IMR-90 (cell line): Measurements from ENCODE around the gene MEGF9. TPM values are rescaled to one million over a fixed set of nuclear protein-coding genes. Genes with fewer than 3 reads are reported as not detected.

Experiments used
- ATAC-seq: fragments of 200-7000 bp; cut with Tn5 transposase; 2 replicates; pipeline ENCODE4 v1.9.1; 2020; ENCODE audit warnings: low read depth, mild to moderate bottlenecking, moderate library complexity
- BruUV-seq: library from RNA; stranded (reverse); fragments of 400-500 nt; replicated peaks from 2 replicates; lab custom pipeline; 2021; lab: Mats Ljungman, UMichigan
- CTCF ChIA-PET: fragments of 300-600 bp; formaldehyde crosslinking; extraction: SDS; loops from one replicate; lab custom pipeline; 2021; ENCODE audit warnings: antibody characterized with exemption; lab: Yijun Ruan, JAX
- POLR2A ChIA-PET: fragments of 300-600 bp; sonication (Branson Sonifier 250); formaldehyde crosslinking; loops from one replicate; lab custom pipeline; 2022; ENCODE audit warnings: antibody characterized with exemption; ENCODE audit not compliant: unreplicated experiment; lab: Charles Lee
- DNase-seq: peaks from one replicate; pipeline ENCODE4 v3.0.0; 2013
- H2AFZ ChIP-seq: replicated peaks from 2 replicates; pipeline ENCODE3; 2013; ENCODE audit warnings: low read length, mild to moderate bottlenecking; ENCODE audit not compliant: poor library complexity
- H2AK5ac ChIP-seq: 2 replicates; pipeline ENCODE4 v1.6.1; 2013; ENCODE audit warnings: low read depth, low read length, inconsistent platforms
- H2AK9ac ChIP-seq: replicated peaks from 2 replicates; pipeline ENCODE3; 2013; ENCODE audit warnings: mild to moderate bottlenecking, low read depth, low read length, moderate library complexity; ENCODE audit not compliant: poor library complexity
- H2BK120ac ChIP-seq: 2 replicates; pipeline ENCODE4 v1.6.1; 2013; ENCODE audit warnings: low read depth, low read length, inconsistent platforms
- H2BK15ac ChIP-seq: 3 replicates; pipeline ENCODE4 v1.6.1; 2013; ENCODE audit warnings: low read depth, low read length, inconsistent platforms
- H2BK20ac ChIP-seq: 2 replicates; pipeline ENCODE4 v1.6.1; 2013; ENCODE audit warnings: low read depth, mild to moderate bottlenecking, inconsistent platforms, low read length, moderate library complexity
- H2BK5ac ChIP-seq: 2 replicates; pipeline ENCODE4 v1.6.1; 2013; ENCODE audit warnings: mild to moderate bottlenecking, low read depth, low read length, inconsistent platforms; ENCODE audit not compliant: poor library complexity, severe bottlenecking
- H3K14ac ChIP-seq: replicated peaks from 2 replicates; pipeline ENCODE4 v1.6.1; 2013; ENCODE audit warnings: low read depth, low read length, inconsistent platforms
- H3K18ac ChIP-seq: 2 replicates; pipeline ENCODE4 v1.6.1; 2013; ENCODE audit warnings: low read depth, low read length, control low read depth
- H3K23ac ChIP-seq: 2 replicates; pipeline ENCODE4 v1.6.1; 2013; ENCODE audit warnings: low read depth, low read length, inconsistent platforms
- H3K27ac ChIP-seq: 2 replicates; pipeline ENCODE4 v1.5.1; 2013; ENCODE audit warnings: mild to moderate bottlenecking, control low read depth, low read length; ENCODE audit not compliant: insufficient read depth
- H3K27me3 ChIP-seq: 2 replicates; pipeline ENCODE4 v1.6.1; 2013; ENCODE audit warnings: low read length; ENCODE audit not compliant: control insufficient read depth, insufficient read depth
- H3K36me3 ChIP-seq: 2 replicates; pipeline ENCODE4 v1.6.1; 2013; ENCODE audit warnings: low read length, mixed read lengths; ENCODE audit not compliant: control insufficient read depth, insufficient read depth
- H3K4ac ChIP-seq: 2 replicates; pipeline ENCODE4 v1.6.1; 2013; ENCODE audit warnings: low read depth, low read length, inconsistent platforms
- H3K4me1 ChIP-seq: 2 replicates; pipeline ENCODE4 v1.6.1; 2013; ENCODE audit warnings: low read length, mixed read lengths; ENCODE audit not compliant: control insufficient read depth, insufficient read depth
- H3K4me2 ChIP-seq: 2 replicates; pipeline ENCODE4 v1.6.1; 2013; ENCODE audit warnings: low read depth, mild to moderate bottlenecking, control low read depth, low read length, moderate library complexity
- H3K4me3 ChIP-seq: 2 replicates; pipeline ENCODE4 v1.5.1; 2013; ENCODE audit warnings: low read depth, mild to moderate bottlenecking, control low read depth, low read length, moderate library complexity; ENCODE audit not compliant: insufficient read depth
- H3K56ac ChIP-seq: 2 replicates; pipeline ENCODE4 v1.6.1; 2013; ENCODE audit warnings: low read length, inconsistent platforms; ENCODE audit not compliant: insufficient read depth; ENCODE audit errors: extremely low read depth
- H3K79me1 ChIP-seq, 2 experiments: 2 replicates each; pipeline ENCODE4 v1.6.1; 2013; ENCODE audit warnings: low read length in 2 of 2, inconsistent platforms in 1 of 2, low read depth in 1 of 2
- H3K9ac ChIP-seq: 2 replicates; pipeline ENCODE4 v1.6.1; 2013; ENCODE audit warnings: low read depth, low read length, control low read depth
- H3K9me1 ChIP-seq: 2 replicates; pipeline ENCODE4 v1.6.1; 2013; ENCODE audit warnings: low read length, inconsistent platforms; ENCODE audit not compliant: insufficient read depth
- H3K9me3 ChIP-seq: 2 replicates; pipeline ENCODE4 v1.6.1; 2013; ENCODE audit warnings: low read length; ENCODE audit not compliant: control insufficient read depth, insufficient read depth
- H4K20me1 ChIP-seq: 2 replicates; pipeline ENCODE4 v1.6.1; 2013; ENCODE audit warnings: low read length, inconsistent platforms; ENCODE audit not compliant: insufficient read depth
- H4K5ac ChIP-seq: 2 replicates; pipeline ENCODE4 v1.6.1; 2013; ENCODE audit warnings: mild to moderate bottlenecking, low read depth, low read length, control low read depth
- H4K8ac ChIP-seq, 2 experiments: 2 replicates each; pipeline ENCODE4 v1.6.1; 2013; ENCODE audit warnings: low read depth in 2 of 2, low read length in 2 of 2, control low read depth in 1 of 2, inconsistent platforms in 1 of 2
- H4K91ac ChIP-seq: 2 replicates; pipeline ENCODE4 v1.6.1; 2013; ENCODE audit warnings: low read depth, low read length, inconsistent platforms; ENCODE audit not compliant: insufficient read depth
- MAFK ChIP-seq: IDR thresholded peaks from 2 replicates; pipeline ENCODE4 v1.6.1; 2012; ENCODE audit warnings: low read depth, low read length, improper control_type of control experiment
- NFE2L2 ChIP-seq: fragments of 150-350 bp; IDR thresholded peaks from 2 replicates; pipeline ENCODE4 v1.6.1; 2016; ENCODE audit warnings: low read depth, mild to moderate bottlenecking, low read length
- WGBS, 2 experiments: methylation state at CpG; one replicate each; pipeline versions ENCODE4 v1.1.5 to v1.1.7; 2013; ENCODE audit warnings: missing lambda C conversion rate in 2 of 2; ENCODE audit not compliant: insufficient read length in 1 of 2; ENCODE audit errors: extremely low coverage in 2 of 2; 5-methylcytosine and 5-hydroxymethylcytosine counted together
- dilution Hi-C: fragments of 300-500 bp; cut with HindIII; formaldehyde crosslinking; loops from one replicate; pipeline ENCODE4 v1.14.3; 2018; ENCODE audit warnings: low sequenced_read_pairs; ENCODE audit not compliant: unreplicated experiment
- in situ Hi-C: fragments of 300-500 bp; cut with MboI; formaldehyde crosslinking; loops from 3 replicates; pipeline ENCODE4 v1.14.3; 2019; ENCODE audit warnings: low sequenced_read_pairs, inconsistent platforms, mixed read lengths
- intact Hi-C: fragments of 100-400 bp; cut with micrococcal nuclease; formaldehyde crosslinking; loops from 2 replicates; pipeline ENCODE4 v1.10.0; 2022
- polyA plus RNA-seq, 3 experiments: library from polyadenylated mRNA; depleted of rRNA; stranded (reverse); fragments of >200 nt; gene quantifications; 2 replicates each; pipeline ENCODE4 v1.2.3, GENCODE V29; 2012; ENCODE audit warnings: low replicate concordance in 1 of 3
- total RNA-seq: library from RNA; depleted of rRNA; stranded (reverse); fragments of >200 nt; gene quantifications from 2 replicates; pipeline ENCODE4 v1.2.3, GENCODE V29; 2012

The MEGF9 gene
- total and polyA plus RNA-seq, 2 of the 4 experiments (the other 2 are of a cell fraction) = 3.4 TPM

GRCh38 chr9:120701248-120701647 is 13.0 kb downstream of the MEGF9 start:
- H2BK20ac ChIP-seq = no peak overlapping the region
- H3K9ac ChIP-seq = no peak overlapping the region
- peaks cover 3 to 28% of the 10 kb centered on the region in 2 experiments; a peak in 3 of 4 replicates for H3K79me1 ChIP-seq
- in situ Hi-C loops (no loop called here), dilution Hi-C loops (no loop called here), intact Hi-C loops (no loop called here)
- TF ChIP-seq MAFK (no peak), NFE2L2 (peak; percentile 53)
- no peak overlapping the region for H3K4me2 ChIP-seq
- H3K14ac ChIP-seq = no peak overlapping the region
- H2BK5ac ChIP-seq = no peak overlapping the region
- no peaks in the 10 kb centered on the region for H3K36me3 ChIP-seq
- no peak overlapping the region for H4K8ac ChIP-seq
- no peak overlapping the region for H2AK9ac ChIP-seq
- H3K9me3 ChIP-seq = no peaks in the 10 kb centered on the region
- BruUV-seq = no TSS peak
- CTCF ChIA-PET = interaction anchor here (0.9 kb wide), 1 partner anchor 11 kb away, joined by 3 read pairs; no protein-coding TSS in a partner anchor
- no peak overlapping the region for H4K91ac ChIP-seq
- no peak overlapping the region for H3K23ac ChIP-seq
- H3K27me3 ChIP-seq = no peaks in the 10 kb centered on the region
- no peak overlapping the region for H3K4ac ChIP-seq
- peaks cover 6% of the 10 kb centered on the region for H3K4me1 ChIP-seq
- DNase-seq = no peak
- no peak overlapping the region for H3K18ac ChIP-seq
- H3K56ac ChIP-seq = no peak overlapping the region
- WGBS, 2 experiments = no CpG with 5 or more reads among the region's 1 CpG
- H2BK15ac ChIP-seq = no peak overlapping the region
- no peak overlapping the region for H3K27ac ChIP-seq
- no peak overlapping the region for H2AK5ac ChIP-seq
- no peak overlapping the region for H4K5ac ChIP-seq
- no peak overlapping the region for H2BK120ac ChIP-seq
- H4K20me1 ChIP-seq = no peaks in the 10 kb centered on the region; the same call in 1 of the 2 replicates
- no peak for ATAC-seq
- no peaks in the 10 kb centered on the region for H3K9me1 ChIP-seq
- H2AFZ ChIP-seq = no peak overlapping the region
- POLR2A ChIA-PET = no interaction called here
- no peak overlapping the region for H3K4me3 ChIP-seq
